ENCODE data around the gene GPX3.

Gene GPX3

DNA sequence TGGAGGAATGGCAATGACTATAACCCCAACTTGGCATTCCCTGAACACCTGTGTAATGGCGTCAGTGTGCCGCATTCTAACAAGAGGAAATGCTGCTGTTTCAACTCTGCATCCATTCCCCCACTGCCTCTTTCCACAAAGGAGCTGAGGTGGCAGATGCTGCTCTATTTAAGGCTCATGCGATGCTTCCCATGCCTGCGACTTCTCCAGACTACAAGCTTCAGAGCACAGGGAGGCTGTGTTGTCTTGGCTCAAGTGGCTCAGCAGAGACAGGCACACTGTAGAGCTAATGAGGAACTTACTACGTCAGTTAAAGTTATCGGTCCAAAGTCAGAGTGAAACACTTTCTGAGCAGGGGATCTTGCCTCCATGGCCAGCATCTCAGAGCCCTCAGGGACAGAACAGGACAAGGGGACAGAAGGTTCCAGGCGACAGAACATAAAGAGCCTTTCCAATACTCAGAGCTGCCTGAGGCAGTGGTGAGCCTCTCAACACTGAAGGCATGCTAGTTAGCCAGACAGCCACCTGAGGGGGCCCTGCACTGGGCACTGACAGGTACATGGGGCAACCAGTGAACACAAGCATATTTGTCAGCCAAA, 38.6 kb downstream of the GPX3 start:
- DNase-seq: no peak

DNA sequence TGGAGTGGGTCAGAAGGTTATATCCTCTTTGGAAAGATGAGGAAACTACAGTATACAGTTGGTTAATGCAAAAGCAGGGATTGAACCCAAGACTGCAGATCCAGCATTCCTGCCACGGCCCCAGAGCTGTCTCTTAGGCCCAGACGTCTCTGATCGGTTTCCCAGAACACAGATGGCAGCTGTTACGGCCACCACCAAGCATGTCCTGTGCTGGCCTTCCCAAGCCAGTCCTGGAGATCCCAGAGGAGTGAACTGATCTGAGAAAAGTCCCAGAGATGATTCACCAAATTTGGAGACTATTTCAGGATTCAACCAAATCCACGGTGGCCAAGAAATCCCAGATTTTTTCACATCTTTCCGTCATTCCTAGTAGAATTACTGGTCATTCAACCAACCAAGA, 40.4 kb downstream of the GPX3 start:
- DNase-seq: no peak

DNA sequence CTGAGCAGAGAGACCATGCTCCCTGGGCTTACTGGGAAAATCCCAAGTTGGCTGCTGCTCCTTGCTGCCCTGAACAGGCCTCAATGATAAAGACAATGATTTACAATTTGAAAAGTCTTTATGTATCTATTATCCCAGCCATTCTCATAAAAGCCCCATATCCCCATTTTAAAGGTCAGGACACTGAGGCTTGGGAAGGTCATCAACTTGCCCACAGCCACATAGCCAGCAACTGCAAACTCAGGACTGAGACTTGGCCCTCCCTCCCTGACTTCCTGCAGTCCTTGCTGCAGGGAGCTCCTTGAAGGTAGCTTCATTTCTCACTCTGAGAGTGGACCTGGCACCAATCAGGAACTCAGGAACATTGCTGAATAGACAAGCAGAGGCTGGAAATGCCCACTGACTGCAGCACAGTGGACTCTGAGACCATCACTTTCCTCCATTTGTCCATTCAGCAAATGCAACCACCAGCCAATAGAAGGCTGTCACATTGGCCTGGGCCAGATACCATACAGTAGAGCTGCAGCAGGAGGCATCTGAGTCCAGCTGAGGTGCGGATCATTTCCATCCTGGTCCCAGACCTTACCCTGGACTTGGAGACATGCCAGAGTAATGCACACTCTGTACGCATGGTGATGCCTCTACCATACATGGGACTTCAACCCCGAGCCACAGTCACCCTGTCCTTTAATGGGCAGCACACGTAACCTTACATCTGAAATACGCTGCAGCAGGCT, 42.2 kb downstream of the GPX3 start:
- DNase-seq: no peak

DNA sequence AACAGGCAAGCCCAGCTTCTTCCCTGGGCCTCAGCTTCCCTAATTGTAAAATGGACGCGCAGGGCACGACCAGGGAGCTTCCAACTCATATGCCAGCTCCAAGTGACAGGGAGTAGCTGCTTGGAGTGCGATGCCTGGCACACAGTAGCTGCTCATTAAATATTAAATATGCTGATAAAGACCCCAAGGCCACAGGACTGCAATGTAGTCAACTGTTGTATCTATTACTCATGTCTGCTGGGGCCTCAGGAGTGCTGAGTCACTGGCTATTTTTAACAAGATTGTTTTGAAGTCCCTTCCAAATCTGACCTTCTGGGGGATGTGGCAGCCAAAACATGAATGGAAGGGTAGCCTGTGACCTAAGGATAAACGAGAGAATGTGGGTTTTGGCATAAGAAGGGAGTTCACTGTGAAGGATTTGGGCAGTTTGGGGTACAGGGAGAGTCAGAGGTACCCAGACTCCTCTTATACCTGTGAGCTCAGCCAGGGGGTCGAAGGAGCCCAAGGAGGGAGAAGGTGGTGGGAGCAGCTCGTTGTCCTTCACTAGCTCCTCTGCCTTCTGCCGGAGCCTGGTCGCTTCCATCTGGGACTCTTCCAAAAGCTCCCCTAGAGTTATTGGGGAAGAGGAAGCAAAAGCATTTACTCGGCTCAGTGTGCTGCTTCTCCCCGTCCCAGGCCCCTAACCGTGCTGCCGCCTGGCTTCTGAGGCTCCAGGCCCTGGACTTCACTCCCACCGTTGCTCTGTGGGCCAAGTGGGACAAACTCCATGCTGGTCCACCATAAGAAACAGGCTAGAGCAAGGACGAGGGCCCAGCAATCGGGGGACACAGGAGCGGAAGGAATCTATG, 43.0 kb downstream of the GPX3 start:
- no peak for DNase-seq

DNA sequence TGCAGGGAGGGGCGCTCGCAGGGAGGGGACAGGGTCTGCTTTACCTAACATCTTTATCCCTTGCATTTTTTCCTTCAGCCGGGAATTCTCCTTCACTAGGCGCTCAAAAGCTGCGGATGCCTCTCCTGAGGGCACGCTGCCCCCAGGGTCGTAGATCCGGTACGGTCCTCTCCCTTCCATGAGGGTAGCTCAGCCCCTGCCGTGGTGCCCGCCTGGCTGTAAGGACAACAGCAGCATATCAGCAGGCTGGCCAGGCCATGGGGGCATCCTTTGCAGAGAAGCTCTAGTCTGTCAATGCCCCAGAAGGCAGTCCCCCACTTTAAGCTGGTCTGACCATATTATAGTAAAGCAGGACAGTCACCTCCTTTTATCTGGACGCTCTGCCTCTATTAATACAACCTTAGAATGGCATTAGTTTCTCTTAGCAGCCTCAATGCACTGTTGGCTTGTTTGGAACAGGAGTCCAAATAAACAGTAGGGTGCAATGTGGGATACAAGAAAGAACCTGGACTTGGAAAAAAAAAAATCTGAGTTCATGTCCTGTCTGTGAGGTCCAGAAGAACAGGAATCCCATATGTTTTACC, 44.6 kb downstream of the GPX3 start:
- no peak for DNase-seq

DNA sequence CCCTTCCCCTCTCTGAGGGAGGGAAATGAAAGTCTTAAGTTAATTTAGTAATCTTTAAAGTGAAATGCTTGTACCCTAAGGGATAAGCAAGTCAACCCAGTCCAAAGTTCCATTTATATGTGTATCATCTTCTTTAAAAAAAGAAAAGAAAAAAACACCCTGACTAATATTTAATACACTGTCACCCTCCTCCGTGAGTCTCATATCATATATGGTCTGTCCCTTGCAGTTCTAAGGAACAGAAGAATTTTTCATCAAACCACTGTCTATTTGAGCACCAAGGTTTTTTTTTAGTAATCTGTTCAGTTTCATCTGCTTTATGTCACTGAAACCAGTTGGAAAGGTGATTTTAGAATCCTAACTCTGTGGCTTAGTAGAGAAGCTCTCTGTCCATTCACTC, 45.2 kb downstream of the GPX3 start:
- no peak for DNase-seq

DNA sequence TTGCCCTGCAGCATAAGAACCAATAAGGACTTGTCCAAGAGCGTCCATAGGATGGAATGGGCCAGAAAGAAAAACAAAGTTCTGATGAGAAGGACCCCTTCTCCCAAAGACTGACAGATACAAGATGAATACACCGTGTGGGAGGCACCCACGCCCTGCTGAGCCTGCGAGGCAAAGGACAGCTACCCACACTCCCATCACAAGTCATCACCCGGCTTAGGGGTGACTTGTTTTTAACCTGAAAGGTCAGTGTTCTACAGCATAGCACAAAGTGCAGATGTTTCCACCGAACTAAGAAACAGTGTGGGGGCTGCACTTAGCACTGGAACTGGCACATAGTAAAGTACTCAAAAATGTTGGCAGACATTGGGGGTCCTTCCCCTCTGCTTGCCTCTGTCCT, 46.5 kb downstream of the GPX3 start:
- DNase-seq: no peak

DNA sequence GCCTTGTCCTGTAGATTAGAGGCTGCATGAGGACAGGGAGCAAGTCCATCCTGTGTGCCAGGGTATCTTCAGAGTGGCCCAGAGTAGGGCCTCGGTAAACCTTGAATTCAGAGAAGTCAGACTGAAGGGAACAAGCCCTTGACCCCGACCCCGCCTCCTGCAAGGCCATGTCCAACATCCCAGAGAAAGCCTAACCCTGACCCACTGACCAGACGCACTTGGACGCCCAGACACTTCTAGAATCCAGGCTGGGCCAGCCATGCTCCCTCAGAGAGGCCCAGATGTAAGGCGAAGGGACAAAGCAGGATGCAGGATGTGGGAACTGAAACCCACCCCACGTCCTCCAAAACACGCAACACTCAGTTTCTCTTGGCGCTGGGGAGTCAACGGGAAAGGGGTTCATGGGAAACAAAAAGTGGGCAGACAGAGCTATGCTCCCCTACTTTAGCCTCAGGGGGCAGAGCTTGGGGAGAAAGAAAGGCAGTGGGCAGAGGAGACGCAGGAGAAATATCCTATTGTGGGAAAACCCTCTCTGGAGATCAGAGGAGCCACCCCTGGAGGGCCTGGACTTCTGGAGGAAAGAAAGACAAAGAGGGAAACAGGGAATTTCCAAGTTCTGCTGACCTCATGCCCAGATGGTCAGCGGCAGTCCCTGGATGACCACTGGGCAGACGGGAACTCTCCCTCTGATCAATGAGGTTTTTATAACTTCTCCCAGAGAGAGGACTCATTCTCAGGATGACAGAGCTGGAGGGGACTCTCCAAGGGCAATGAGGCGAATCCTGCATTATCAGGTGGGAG, 47.4 kb downstream of the GPX3 start:
- DNase-seq: no peak

DNA sequence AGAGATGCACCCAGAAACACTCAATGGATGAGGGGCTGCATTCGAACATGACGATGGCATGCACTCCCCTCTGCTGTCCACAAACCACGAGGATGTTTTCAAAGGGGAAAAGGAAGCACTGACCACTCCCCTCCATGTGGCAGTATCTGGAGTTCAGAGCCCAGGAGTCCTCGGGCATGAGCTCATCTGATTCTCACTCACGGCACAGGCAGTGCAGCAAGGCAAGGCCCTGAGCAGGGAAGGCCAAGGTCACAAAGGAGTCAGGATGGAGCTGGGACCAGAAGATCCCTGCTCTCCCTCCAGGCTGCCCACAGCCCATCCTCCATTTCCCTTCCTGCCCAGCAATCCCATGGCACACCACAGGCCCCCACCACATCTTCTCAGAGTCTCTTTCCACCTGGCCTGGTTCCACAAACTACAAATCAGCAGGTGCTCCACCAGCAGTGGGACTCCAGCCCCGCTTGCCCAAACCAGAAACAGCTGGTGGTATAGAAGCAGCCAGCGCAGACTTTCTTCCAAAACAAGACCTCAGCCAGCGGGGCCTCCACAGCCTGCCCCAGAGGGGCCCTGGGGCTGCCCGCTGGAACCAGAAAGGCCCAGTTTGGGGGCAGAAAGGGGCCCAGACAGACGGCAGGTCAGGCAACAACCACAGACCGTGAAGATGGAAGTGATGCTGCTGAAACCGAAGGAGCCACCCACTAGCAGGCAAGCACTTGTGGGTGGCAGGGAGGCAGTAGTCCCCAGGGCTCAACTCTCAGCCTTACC, 48.2 kb downstream of the GPX3 start:
- DNase-seq: no peak

DNA sequence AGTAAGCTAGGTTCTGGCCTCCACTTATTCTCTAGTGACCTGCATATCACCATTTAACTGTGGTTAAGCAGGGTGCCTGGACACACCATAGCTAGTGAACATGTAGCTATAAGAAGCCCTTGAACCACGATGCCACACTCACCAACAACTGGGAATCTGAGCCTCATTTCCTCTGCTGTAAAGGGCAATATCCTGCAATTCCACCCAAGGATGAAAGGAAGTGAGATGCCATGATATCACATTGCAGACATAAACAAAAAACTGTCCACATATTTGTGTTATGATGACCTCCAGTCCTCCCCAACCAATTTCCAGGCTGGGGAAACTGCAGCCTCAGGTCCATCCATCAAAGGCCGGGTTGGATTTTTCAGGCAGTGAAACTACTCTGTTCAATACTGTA, 50.1 kb downstream of the GPX3 start:
- no peak for DNase-seq

DNA sequence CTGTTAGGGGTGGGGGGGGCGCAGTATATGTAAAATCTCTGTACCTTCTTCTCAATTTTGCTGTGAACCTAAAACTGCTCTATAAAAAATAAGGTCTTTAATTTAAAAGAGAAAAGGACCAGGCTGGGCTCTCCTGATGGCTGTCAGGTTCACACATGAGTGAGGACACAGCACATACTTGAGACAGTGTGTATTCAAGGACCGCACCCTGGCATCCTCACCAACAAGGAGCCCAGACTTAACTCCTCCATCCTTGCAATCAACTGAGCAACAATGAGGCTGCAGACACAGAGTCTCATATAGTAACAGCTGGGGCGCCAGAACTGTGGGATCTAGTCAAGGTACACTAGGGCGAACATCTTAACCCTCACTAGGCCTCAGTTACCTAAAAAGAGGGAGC, 50.6 kb downstream of the GPX3 start:
- no peak for DNase-seq

DNA sequence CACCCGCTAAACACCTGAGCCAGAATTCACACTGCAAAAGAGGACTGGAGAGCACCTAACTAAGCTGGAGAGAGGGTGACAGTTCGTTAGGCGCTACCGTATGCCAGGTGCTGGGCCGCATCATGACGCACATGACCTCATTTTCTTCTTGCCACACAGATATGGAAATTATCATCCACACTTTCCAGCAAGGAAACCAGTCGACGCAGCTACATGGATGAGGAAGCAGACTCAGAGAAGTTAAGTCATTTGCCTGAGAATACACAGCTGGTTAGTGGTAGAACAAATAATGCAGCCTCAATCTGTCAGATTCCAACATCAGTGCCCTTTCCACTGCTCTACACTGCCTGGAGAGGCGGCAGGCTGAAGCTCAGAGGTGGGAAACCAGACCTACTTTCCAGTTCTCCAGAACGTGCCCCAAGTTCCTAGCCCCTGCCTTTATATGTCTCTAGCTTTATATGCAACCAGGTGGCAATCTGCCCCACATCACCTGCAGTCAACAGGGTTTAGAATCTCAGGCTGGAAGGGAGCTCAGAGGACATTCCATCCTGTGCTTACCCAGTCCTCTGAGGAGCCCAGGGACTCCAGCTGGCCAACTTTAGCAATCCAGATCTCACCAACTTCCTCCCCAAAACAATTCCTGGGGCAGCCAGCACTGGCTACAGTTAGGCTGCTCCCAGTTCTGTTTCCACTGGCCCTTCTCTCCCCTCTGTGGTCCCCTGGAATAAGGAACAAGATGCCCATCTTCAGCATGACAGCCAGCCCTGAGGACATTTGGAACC, 51.6 kb downstream of the GPX3 start:
- no peak for DNase-seq

DNA sequence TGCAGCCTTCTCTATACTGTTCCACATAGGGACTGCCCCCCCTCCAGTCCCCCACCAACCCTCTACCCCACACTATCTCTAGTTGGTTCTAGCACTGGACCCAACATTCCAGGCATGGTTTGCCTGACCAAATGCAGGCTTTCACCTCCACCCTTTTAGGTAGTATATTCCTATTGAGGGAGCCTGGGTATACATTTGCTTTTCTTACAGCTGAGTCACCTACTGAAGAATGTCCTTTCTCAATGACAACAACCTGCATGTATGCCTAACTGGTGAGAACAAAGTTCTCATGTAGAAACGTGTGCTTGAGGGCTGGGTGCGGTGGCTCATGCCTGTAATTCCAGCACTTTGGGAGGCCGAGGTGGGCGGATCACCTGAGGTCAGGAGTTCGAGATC, 52.2 kb downstream of the GPX3 start:
- DNase-seq: no peak

DNA sequence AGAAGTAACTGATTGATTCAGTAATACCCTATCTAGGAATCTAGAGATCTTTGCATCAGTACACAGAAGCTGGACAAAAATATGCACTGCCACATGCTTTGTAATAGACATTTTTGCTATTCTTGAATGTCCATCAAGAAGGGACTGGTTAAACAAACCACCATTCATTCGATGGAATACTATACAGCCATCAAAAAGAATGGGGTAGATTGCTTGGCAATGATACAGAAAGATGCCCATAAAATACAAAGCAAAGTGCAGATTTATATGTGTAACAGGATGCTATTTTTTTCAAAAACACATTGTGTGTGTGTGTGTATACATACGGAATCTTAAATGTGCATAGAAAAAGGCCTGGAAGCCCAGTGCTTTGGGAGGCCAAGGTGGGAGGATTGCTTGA, 52.9 kb downstream of the GPX3 start:
- no peak for DNase-seq

DNA sequence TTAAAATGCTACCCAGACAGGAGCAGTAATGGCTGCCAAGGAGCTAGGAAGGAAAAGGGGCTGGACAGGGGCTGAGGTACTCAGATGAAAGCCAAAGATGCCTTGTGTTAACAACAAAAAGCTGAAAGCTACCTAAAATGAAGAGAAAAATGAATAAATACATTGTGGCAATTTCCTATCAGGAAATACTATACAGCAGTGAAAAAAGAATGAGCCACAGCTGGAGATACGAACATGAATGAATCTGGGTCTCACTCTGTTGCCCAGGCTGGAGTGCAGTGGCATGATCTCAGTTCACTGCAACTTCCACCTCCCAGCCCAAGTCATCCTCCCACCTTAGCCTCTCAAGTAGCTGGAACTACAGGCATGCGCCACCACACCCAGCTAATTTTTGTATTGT, 54.2 kb downstream of the GPX3 start:
- DNase-seq: no peak

DNA sequence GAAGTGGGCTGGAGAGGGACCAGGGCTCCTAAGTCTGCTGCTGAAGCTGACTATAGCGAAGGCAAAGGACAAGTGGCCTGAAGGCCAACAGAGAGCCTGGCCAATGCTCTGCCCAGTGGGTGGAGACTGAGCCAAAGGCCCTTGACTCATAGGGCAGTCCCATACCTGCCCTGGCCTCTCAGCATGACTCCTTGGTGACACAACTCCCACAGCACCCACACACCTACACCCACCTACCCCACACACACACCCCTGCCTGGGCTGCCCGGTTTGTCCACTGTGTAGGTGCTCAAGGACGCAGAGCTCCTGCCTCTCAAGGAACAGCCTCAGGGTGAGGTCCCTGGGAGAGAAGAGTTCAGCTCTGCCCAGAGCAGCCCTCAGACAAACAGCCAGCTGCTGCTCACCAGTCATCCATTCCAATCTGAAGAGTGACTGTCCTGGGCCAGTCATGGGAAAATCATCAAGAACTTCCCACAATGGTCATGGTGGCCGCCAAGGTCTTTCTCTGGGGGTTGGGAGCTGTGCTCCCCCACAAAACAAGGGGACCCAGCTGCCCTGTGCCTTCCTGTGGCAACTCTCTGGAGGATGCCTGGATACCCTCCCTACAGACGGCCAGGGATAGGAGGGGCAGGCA, 55.4 kb downstream of the GPX3 start:
- no peak for DNase-seq

DNA sequence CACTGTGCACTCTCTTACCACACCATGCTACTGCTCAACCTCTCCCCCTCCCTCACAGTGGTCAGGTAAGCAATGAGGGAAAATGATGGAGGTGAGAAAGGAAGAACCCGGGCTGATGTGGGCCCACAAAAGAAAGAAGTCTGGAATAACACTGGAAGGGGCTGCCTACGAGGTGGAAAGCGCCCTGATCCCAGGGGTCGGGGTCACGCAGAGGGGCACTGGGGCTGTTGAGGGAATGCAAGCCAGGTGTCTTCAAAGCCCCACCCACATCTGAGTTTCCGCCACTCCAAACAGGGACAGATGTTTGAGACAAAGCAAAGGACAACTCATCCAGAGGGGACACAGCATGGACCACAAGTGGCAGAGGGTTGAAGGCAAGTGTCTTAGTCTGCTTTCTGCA, 56.2 kb downstream of the GPX3 start:
- no peak for DNase-seq

DNA sequence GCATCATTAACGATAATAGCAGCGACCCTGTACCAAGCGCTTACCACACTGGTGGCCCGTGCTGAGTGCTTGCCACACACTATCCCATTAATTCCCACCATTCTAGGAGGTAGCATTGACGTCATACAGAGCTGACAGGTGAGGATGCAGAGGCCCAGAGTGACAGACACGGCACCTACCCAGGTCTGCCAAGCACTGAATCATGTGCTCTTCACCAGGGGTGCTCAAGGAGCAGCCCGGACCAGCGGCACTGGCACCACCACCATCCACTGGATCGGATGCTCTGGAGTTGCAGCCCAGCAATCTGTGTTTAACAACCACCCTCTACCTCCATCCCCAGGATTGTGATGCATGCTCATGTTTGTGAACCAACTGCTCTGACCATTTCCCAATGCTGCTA, 57.0 kb downstream of the GPX3 start:
- DNase-seq: no peak

DNA sequence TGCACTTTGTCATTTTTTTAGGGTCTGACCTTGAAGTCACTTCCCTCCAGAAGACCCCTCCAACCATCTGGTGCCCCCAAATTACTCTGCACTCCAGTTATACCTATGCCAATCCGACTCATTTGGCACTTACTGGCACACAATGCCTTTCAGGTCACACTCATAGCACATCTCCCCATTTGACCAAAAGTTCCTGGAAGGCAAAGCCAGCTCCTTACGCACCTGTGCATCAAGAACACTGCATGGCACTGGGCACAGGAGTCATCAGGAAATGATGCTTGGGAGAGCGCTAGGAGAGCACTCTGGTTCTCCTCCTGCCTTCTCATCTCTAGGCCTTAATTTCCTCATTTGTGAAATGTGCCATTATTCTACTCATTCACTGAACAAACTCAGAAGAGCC, 57.6 kb downstream of the GPX3 start:
- no peak for DNase-seq

Data from NCI-H2107 (cell line).